Lung (tissue), 12 donors: Measurements from ENCODE around the gene LDB2. TPM values are rescaled to one million over a fixed set of nuclear protein-coding genes. Genes with fewer than 3 reads are reported as not detected.

Experiments used
- ATAC-seq: fragments of 200-7000 bp; cut with Tn5 transposase; one replicate; pipeline ENCODE4 v1.9.1; 2020; ENCODE audit warnings: moderate number of reproducible peaks; ENCODE audit not compliant: insufficient read depth, low FRiP score
- DNase-seq, 3 donors: peaks; one replicate each; pipeline ENCODE4 v3.0.0-alpha.2; 2013 to 2017
- H3K27ac ChIP-seq, 2 donors: one replicate each; pipeline ENCODE4 v1.5.1; 2013; ENCODE audit warnings: mild to moderate bottlenecking in 2 of 2, moderate library complexity in 2 of 2, control low read depth in 1 of 2, inconsistent platforms in 1 of 2, low read depth in 1 of 2, low read length in 1 of 2
- H3K27me3 ChIP-seq, 3 donors: one replicate each; pipeline ENCODE4 v1.5.1; 2013; ENCODE audit warnings: low read length in 2 of 3; ENCODE audit not compliant: control insufficient read depth in 3 of 3, insufficient read depth in 3 of 3
- H3K36me3 ChIP-seq, 4 donors: one replicate each; pipeline ENCODE4 v1.5.1; 2013; ENCODE audit warnings: low read length in 4 of 4, mild to moderate bottlenecking in 1 of 4, moderate library complexity in 1 of 4; ENCODE audit not compliant: control insufficient read depth in 4 of 4, insufficient read depth in 4 of 4
- H3K4me1 ChIP-seq, 5 donors: one replicate each; pipeline ENCODE4 v1.5.1; 2013; ENCODE audit warnings: low read length in 5 of 5, mild to moderate bottlenecking in 2 of 5, moderate library complexity in 1 of 5; ENCODE audit not compliant: control insufficient read depth in 5 of 5, insufficient read depth in 5 of 5
- H3K4me3 ChIP-seq: one replicate; pipeline ENCODE4 v1.5.1; 2013; ENCODE audit warnings: mild to moderate bottlenecking, control low read depth, moderate library complexity
- H3K9ac ChIP-seq, 2 donors: one replicate each; pipeline ENCODE4 v1.5.1; 2013; ENCODE audit warnings: low read length in 2 of 2, control low read depth in 1 of 2; ENCODE audit not compliant: insufficient read depth in 1 of 2
- H3K9me3 ChIP-seq, 4 donors: one replicate each; pipeline ENCODE4 v1.5.1; 2013; ENCODE audit warnings: low read length in 3 of 4, mild to moderate bottlenecking in 1 of 4, moderate library complexity in 1 of 4; ENCODE audit not compliant: control insufficient read depth in 4 of 4, insufficient read depth in 3 of 4
- CTCF ChIP-seq: IDR thresholded peaks from 2 replicates; pipeline ENCODE4 v1.5.1; 2012; ENCODE audit warnings: mild to moderate bottlenecking; ENCODE audit errors: control extremely low read depth, extremely low read depth
- WGBS, 2 donors: extraction: QIAGEN DNeasy Blood & Tissue Kit; methylation state at CpG; one replicate each; pipeline ENCODE4 v1.1.7; 2013; 5-methylcytosine and 5-hydroxymethylcytosine counted together
- polyA plus RNA-seq, 2 donors: library from polyadenylated mRNA; stranded (reverse); fragments of 200-250 nt; gene quantifications; one replicate each; pipeline ENCODE4 v1.2.1, GENCODE V29; 2013
- total RNA-seq, 2 donors: library from RNA; depleted of rRNA in 1 of 2; stranded (reverse); fragments of >200 nt in 1 of 2; gene quantifications; one replicate each; pipeline ENCODE4 v1.2.1, GENCODE V29; 2014 to 2021
- donor health status: control.
- donor health status: control.
- donor health status: Bipolar disorder and iron deficiency.
- donor health status: healthy.
- donor health status: DM: yes; HTN: yes; CAD: no.

Gene LDB2
- total and polyA plus RNA-seq, 4 donors = 18.1 to 147 (median 46.1) TPM

- Histone ChIP-seq H3K9ac (no peak overlapping the region), H3K27ac (no peak overlapping the region), H3K4me3 (no peak overlapping the region), H3K4me1 (peaks cover 0 to 6% (median 0%) of the 10 kb centered on the region in 5 donors), H3K9me3 (no peaks in the 10 kb centered on the region), H3K27me3 (no peaks in the 10 kb centered on the region), H3K36me3 (no peaks in the 10 kb centered on the region)
- DNase-seq = peak in 1 of 3 donors; percentile 34
- TF ChIP-seq CTCF = no peak
- 70 to 74% methylated on average over 5 of the region's 5 CpGs for WGBS, 2 donors
- no peak for ATAC-seq
These were observed 255.5 kb downstream of the LDB2 start for GRCh38 chr4:16642897-16643296.

- no peak for ATAC-seq
- H3K27ac ChIP-seq = no peak overlapping the region
These were observed 256.5 kb downstream of the LDB2 start for GRCh38 chr4:16641971-16642370.

GRCh38 chr4:16636912-16637630 is 261.4 kb downstream of the LDB2 start:
- TF ChIP-seq CTCF = no peak
- ATAC-seq (no peak), DNase-seq (no peak)
- WGBS, 2 donors = 69 to 90% methylated on average over 4 of the region's 4 CpGs
- Histone ChIP-seq H3K9me3 (peaks cover 0 to 2% (median 0%) of the 10 kb centered on the region in 4 donors), H3K4me3 (no peak overlapping the region), H3K27ac (no peak overlapping the region), H3K27me3 (no peaks in the 10 kb centered on the region), H3K36me3 (no peaks in the 10 kb centered on the region), H3K9ac (no peak overlapping the region), H3K4me1 (peaks cover 0 to 4% (median 0%) of the 10 kb centered on the region in 5 donors)

More at GRCh38 chr4:16641971-16642370, 256.5 kb downstream of the LDB2 start:
- peak in 1 of 3 donors; percentile 36 for DNase-seq
- Histone ChIP-seq H3K36me3 (no peaks in the 10 kb centered on the region), H3K4me3 (no peak overlapping the region), H3K9ac (no peak overlapping the region), H3K9me3 (no peaks in the 10 kb centered on the region), H3K27me3 (no peaks in the 10 kb centered on the region), H3K4me1 (peaks cover 0 to 6% (median 0%) of the 10 kb centered on the region in 5 donors)
- 24 to 29% methylated on average over 1 of the region's 1 CpG for WGBS, 2 donors
- TF ChIP-seq CTCF = no peak
